ENCODE data around the gene COL17A1.

Gene COL17A1

GRCh38 chr10:104028146-104028545, 57.5 kb downstream of the COL17A1 start:
- no peaks in the 10 kb centered on the region for H3K4me1 ChIP-seq (ENCODE audit: insufficient read depth, low read length)
- H3K9me3 ChIP-seq (ENCODE audit: low read length) = no peaks in the 10 kb centered on the region
- H3K9ac ChIP-seq (ENCODE audit: low read length) = no peak overlapping the region
- H3K27ac ChIP-seq (ENCODE audit: low read depth, low read length) = no peak overlapping the region
- H3K36me3 ChIP-seq (ENCODE audit: insufficient read depth, low read length) = peaks cover 37% of the 10 kb centered on the region
- H3K4me3 ChIP-seq (ENCODE audit: low read depth in 1 of 2, low read length in 2 of 2) = no peak overlapping the region
- no peaks in the 10 kb centered on the region for H3K27me3 ChIP-seq (ENCODE audit: control insufficient read depth in 1 of 2, insufficient read depth in 2 of 2, low read length in 2 of 2)

GRCh38 chr10:104026762-104027161, 58.9 kb downstream of the COL17A1 start:
- H3K36me3 ChIP-seq (ENCODE audit: insufficient read depth, low read length) = peaks cover 47% of the 10 kb centered on the region
- H3K9ac ChIP-seq (ENCODE audit: low read length) = no peak overlapping the region
- H3K27me3 ChIP-seq (ENCODE audit: control insufficient read depth in 1 of 2, insufficient read depth in 2 of 2, low read length in 2 of 2) = no peaks in the 10 kb centered on the region
- no peak overlapping the region for H3K27ac ChIP-seq (ENCODE audit: low read depth, low read length)
- H3K4me3 ChIP-seq (ENCODE audit: low read depth in 1 of 2, low read length in 2 of 2) = no peak overlapping the region
- no peaks in the 10 kb centered on the region for H3K9me3 ChIP-seq (ENCODE audit: low read length)
- no peaks in the 10 kb centered on the region for H3K4me1 ChIP-seq (ENCODE audit: insufficient read depth, low read length)

GRCh38 chr10:104025524-104025923, 60.2 kb downstream of the COL17A1 start:
- no peaks in the 10 kb centered on the region for H3K9me3 ChIP-seq (ENCODE audit: low read length)
- peaks cover 60% of the 10 kb centered on the region for H3K36me3 ChIP-seq (ENCODE audit: insufficient read depth, low read length)
- no peak overlapping the region for H3K27ac ChIP-seq (ENCODE audit: low read depth, low read length)
- no peaks in the 10 kb centered on the region for H3K27me3 ChIP-seq (ENCODE audit: control insufficient read depth in 1 of 2, insufficient read depth in 2 of 2, low read length in 2 of 2)
- no peaks in the 10 kb centered on the region for H3K4me1 ChIP-seq (ENCODE audit: insufficient read depth, low read length)
- no peak overlapping the region for H3K4me3 ChIP-seq (ENCODE audit: low read depth in 1 of 2, low read length in 2 of 2)
- H3K9ac ChIP-seq (ENCODE audit: low read length) = no peak overlapping the region

- Histone ChIP-seq H3K4me3 (ENCODE audit: low read depth in 1 of 2, low read length in 2 of 2) (no peak overlapping the region), H3K27ac (ENCODE audit: low read depth, low read length) (no peak overlapping the region), H3K36me3 (ENCODE audit: insufficient read depth, low read length) (peaks cover 60% of the 10 kb centered on the region), H3K27me3 (ENCODE audit: control insufficient read depth in 1 of 2, insufficient read depth in 2 of 2, low read length in 2 of 2) (no peaks in the 10 kb centered on the region), H3K4me1 (ENCODE audit: insufficient read depth, low read length) (no peaks in the 10 kb centered on the region), H3K9me3 (ENCODE audit: low read length) (no peaks in the 10 kb centered on the region), H3K9ac (ENCODE audit: low read length) (no peak overlapping the region)
Measured at GRCh38 chr10:104022026-104022425, 63.7 kb downstream of the COL17A1 start.

- H3K27ac ChIP-seq (ENCODE audit: low read depth, low read length) = no peak overlapping the region
- no peak overlapping the region for H3K4me3 ChIP-seq (ENCODE audit: low read depth in 1 of 2, low read length in 2 of 2)
- H3K36me3 ChIP-seq (ENCODE audit: insufficient read depth, low read length) = peaks cover 60% of the 10 kb centered on the region
- no peaks in the 10 kb centered on the region for H3K27me3 ChIP-seq (ENCODE audit: control insufficient read depth in 1 of 2, insufficient read depth in 2 of 2, low read length in 2 of 2)
- H3K9me3 ChIP-seq (ENCODE audit: low read length) = no peaks in the 10 kb centered on the region
- no peaks in the 10 kb centered on the region for H3K4me1 ChIP-seq (ENCODE audit: insufficient read depth, low read length)
- no peak overlapping the region for H3K9ac ChIP-seq (ENCODE audit: low read length)
Measured at GRCh38 chr10:104021246-104021645, 64.4 kb downstream of the COL17A1 start.

GRCh38 chr10:104020020-104020419, 65.7 kb downstream of the COL17A1 start:
- no peak overlapping the region for H3K9ac ChIP-seq (ENCODE audit: low read length)
- H3K4me3 ChIP-seq (ENCODE audit: low read depth in 1 of 2, low read length in 2 of 2) = no peak overlapping the region
- no peaks in the 10 kb centered on the region for H3K9me3 ChIP-seq (ENCODE audit: low read length)
- H3K27me3 ChIP-seq (ENCODE audit: control insufficient read depth in 1 of 2, insufficient read depth in 2 of 2, low read length in 2 of 2) = no peaks in the 10 kb centered on the region
- H3K36me3 ChIP-seq (ENCODE audit: insufficient read depth, low read length) = peaks cover 57% of the 10 kb centered on the region
- no peaks in the 10 kb centered on the region for H3K4me1 ChIP-seq (ENCODE audit: insufficient read depth, low read length)
- H3K27ac ChIP-seq (ENCODE audit: low read depth, low read length) = no peak overlapping the region

- Histone ChIP-seq H3K9me3 (ENCODE audit: low read length) (no peaks in the 10 kb centered on the region), H3K9ac (ENCODE audit: low read length) (no peak overlapping the region), H3K4me1 (ENCODE audit: insufficient read depth, low read length) (no peaks in the 10 kb centered on the region), H3K4me3 (ENCODE audit: low read depth in 1 of 2, low read length in 2 of 2) (no peak overlapping the region), H3K27ac (ENCODE audit: low read depth, low read length) (no peak overlapping the region), H3K27me3 (ENCODE audit: control insufficient read depth in 1 of 2, insufficient read depth in 2 of 2, low read length in 2 of 2) (no peaks in the 10 kb centered on the region), H3K36me3 (ENCODE audit: insufficient read depth, low read length) (peaks cover 45% of the 10 kb centered on the region)
Measured at GRCh38 chr10:104018471-104018870, 67.2 kb downstream of the COL17A1 start.

GRCh38 chr10:104016661-104017060, 69.0 kb downstream of the COL17A1 start:
- Histone ChIP-seq H3K9ac (ENCODE audit: low read length) (no peak overlapping the region), H3K4me3 (ENCODE audit: low read depth in 1 of 2, low read length in 2 of 2) (no peak overlapping the region), H3K27ac (ENCODE audit: low read depth, low read length) (no peak overlapping the region), H3K36me3 (ENCODE audit: insufficient read depth, low read length) (peaks cover 32% of the 10 kb centered on the region), H3K4me1 (ENCODE audit: insufficient read depth, low read length) (no peaks in the 10 kb centered on the region), H3K9me3 (ENCODE audit: low read length) (no peaks in the 10 kb centered on the region), H3K27me3 (ENCODE audit: control insufficient read depth in 1 of 2, insufficient read depth in 2 of 2, low read length in 2 of 2) (no peaks in the 10 kb centered on the region)

GRCh38 chr10:104014176-104014575, 71.5 kb downstream of the COL17A1 start:
- no peak overlapping the region for H3K27ac ChIP-seq (ENCODE audit: low read depth, low read length)
- no peaks in the 10 kb centered on the region for H3K27me3 ChIP-seq (ENCODE audit: control insufficient read depth in 1 of 2, insufficient read depth in 2 of 2, low read length in 2 of 2)
- peaks cover 8% of the 10 kb centered on the region for H3K36me3 ChIP-seq (ENCODE audit: insufficient read depth, low read length)
- no peaks in the 10 kb centered on the region for H3K9me3 ChIP-seq (ENCODE audit: low read length)
- no peak overlapping the region for H3K9ac ChIP-seq (ENCODE audit: low read length)
- H3K4me3 ChIP-seq (ENCODE audit: low read depth in 1 of 2, low read length in 2 of 2) = no peak overlapping the region
- no peaks in the 10 kb centered on the region for H3K4me1 ChIP-seq (ENCODE audit: insufficient read depth, low read length)

- H3K27ac ChIP-seq (ENCODE audit: low read depth, low read length) = no peak overlapping the region
- no peaks in the 10 kb centered on the region for H3K4me1 ChIP-seq (ENCODE audit: insufficient read depth, low read length)
- no peaks in the 10 kb centered on the region for H3K27me3 ChIP-seq (ENCODE audit: control insufficient read depth in 1 of 2, insufficient read depth in 2 of 2, low read length in 2 of 2)
- no peak overlapping the region for H3K4me3 ChIP-seq (ENCODE audit: low read depth in 1 of 2, low read length in 2 of 2)
- peaks cover 8% of the 10 kb centered on the region for H3K36me3 ChIP-seq (ENCODE audit: insufficient read depth, low read length)
- no peak overlapping the region for H3K9ac ChIP-seq (ENCODE audit: low read length)
- no peaks in the 10 kb centered on the region for H3K9me3 ChIP-seq (ENCODE audit: low read length)
Measured at GRCh38 chr10:104013489-104013888, 72.2 kb downstream of the COL17A1 start.

- H3K4me1 ChIP-seq (ENCODE audit: insufficient read depth, low read length) = no peaks in the 10 kb centered on the region
- no peaks in the 10 kb centered on the region for H3K27me3 ChIP-seq (ENCODE audit: control insufficient read depth in 1 of 2, insufficient read depth in 2 of 2, low read length in 2 of 2)
- no peak overlapping the region for H3K27ac ChIP-seq (ENCODE audit: low read depth, low read length)
- H3K9ac ChIP-seq (ENCODE audit: low read length) = no peak overlapping the region
- H3K4me3 ChIP-seq (ENCODE audit: low read depth in 1 of 2, low read length in 2 of 2) = no peak overlapping the region
- H3K9me3 ChIP-seq (ENCODE audit: low read length) = no peaks in the 10 kb centered on the region
- peaks cover 14% of the 10 kb centered on the region for H3K36me3 ChIP-seq (ENCODE audit: insufficient read depth, low read length)
Measured at GRCh38 chr10:104011904-104012303, 73.8 kb downstream of the COL17A1 start.

- Histone ChIP-seq H3K4me1 (ENCODE audit: insufficient read depth, low read length) (no peaks in the 10 kb centered on the region), H3K9me3 (ENCODE audit: low read length) (no peaks in the 10 kb centered on the region), H3K27ac (ENCODE audit: low read depth, low read length) (no peak overlapping the region), H3K27me3 (ENCODE audit: control insufficient read depth in 1 of 2, insufficient read depth in 2 of 2, low read length in 2 of 2) (no peaks in the 10 kb centered on the region), H3K4me3 (ENCODE audit: low read depth in 1 of 2, low read length in 2 of 2) (no peak overlapping the region), H3K36me3 (ENCODE audit: insufficient read depth, low read length) (peaks cover 61% of the 10 kb centered on the region), H3K9ac (ENCODE audit: low read length) (no peak overlapping the region)
Measured at GRCh38 chr10:104005172-104005863, 80.4 kb downstream of the COL17A1 start.
